Spinal cord (tissue), 10 donors: ENCODE data around the gene CLEC14A. TPM values are rescaled to one million over a fixed set of nuclear protein-coding genes. Genes with fewer than 3 reads are reported as not detected.
A peak's percentile ranks its signal among the peaks of the same experiment; 100 is the strongest.

Source experiments
- DNase-seq, 6 donors: peaks; one replicate each; pipeline versions ENCODE4 v3.0.0 to v3.0.0-alpha.2; 2013 to 2015; ENCODE audit warnings: low spot score in 6 of 6, low read depth in 4 of 6
- H3K27ac ChIP-seq: one replicate; pipeline ENCODE4 v1.5.1; 2013; ENCODE audit warnings: low read depth, low read length, control low read depth
- H3K27me3 ChIP-seq: one replicate; pipeline ENCODE4 v1.6.1; 2013; ENCODE audit warnings: low read length; ENCODE audit not compliant: control insufficient read depth, insufficient read depth
- H3K36me3 ChIP-seq: one replicate; pipeline ENCODE4 v1.6.1; 2013; ENCODE audit warnings: low read length; ENCODE audit not compliant: control insufficient read depth, insufficient read depth
- H3K4me1 ChIP-seq: one replicate; pipeline ENCODE4 v1.6.1; 2013; ENCODE audit warnings: low read length; ENCODE audit not compliant: control insufficient read depth, insufficient read depth
- H3K4me3 ChIP-seq: one replicate; pipeline ENCODE4 v1.5.1; 2013; ENCODE audit warnings: low read depth, low read length, control low read depth
- H3K9me3 ChIP-seq: one replicate; pipeline ENCODE4 v1.6.1; 2013; ENCODE audit warnings: low read length; ENCODE audit not compliant: control insufficient read depth, insufficient read depth
- WGBS: methylation state at CpG from one replicate; pipeline ENCODE4 v1.1.5; 2013; ENCODE audit warnings: missing lambda C conversion rate; ENCODE audit not compliant: insufficient coverage; 5-methylcytosine and 5-hydroxymethylcytosine counted together
- long read RNA-seq, 4 donors: transcript quantifications; one replicate each; lab custom pipeline, GENCODE V29; 2026
- polyA plus RNA-seq, 2 donors: library from polyadenylated mRNA; unstranded; fragments of 120-200 nt; gene quantifications; one replicate each; pipeline ENCODE4 v1.2.1, GENCODE V29; 2013; ENCODE audit not compliant: insufficient read length in 2 of 2
- total RNA-seq, 2 donors: library from RNA; depleted of rRNA in 1 of 2; stranded (reverse); fragments of 120-200 nt in 1 of 2; fragments of >200 nt in 1 of 2; gene quantifications; one replicate each; pipeline versions ENCODE4 v1.2.3 to v1.2.4, GENCODE V29; 2013 to 2014
- donor health status: healthy.

CLEC14A gene
- 10 to 100 TPM; 11.1 to 24.2 TPM for total RNA-seq
- 10 to 100 TPM; 12.3 to 12.9 TPM for polyA plus RNA-seq
- long read RNA-seq, donor 1, transcript CLEC14A-201 (1 exons, 2,267 nt), result major isoform, 39 of 39 reads
- long read RNA-seq, donor 1, partial matches to known transcripts, result 0 of 39 reads
- long read RNA-seq, donor 1, other reads (novel, unspliced or antisense), result 0 of 39 reads
- long read RNA-seq, donor 2, transcript CLEC14A-201 (1 exons, 2,267 nt), result major isoform, 10 of 10 reads
- long read RNA-seq, donor 2, partial matches to known transcripts, result 0 of 10 reads
- long read RNA-seq, donor 2, other reads (novel, unspliced or antisense), result 0 of 10 reads
- long read RNA-seq, donor 3, transcript CLEC14A-201 (1 exons, 2,267 nt), result major isoform, 28 of 28 reads
- long read RNA-seq, donor 3, partial matches to known transcripts, result 0 of 28 reads
- long read RNA-seq, donor 3, other reads (novel, unspliced or antisense), result 0 of 28 reads
- long read RNA-seq, donor 4, transcript CLEC14A-201 (1 exons, 2,267 nt), result major isoform, 269 of 269 reads
- long read RNA-seq, donor 4, partial matches to known transcripts, result 0 of 269 reads
- long read RNA-seq, donor 4, other reads (novel, unspliced or antisense), result 0 of 269 reads

- WGBS, result 11% methylated on average over 68 of the region's 68 CpGs
- Histone ChIP-seq H3K36me3 (no peaks in the 10 kb centered on the region), H3K4me1 (peaks cover 15% of the 10 kb centered on the region), H3K27me3 (peaks cover 18% of the 10 kb centered on the region), H3K4me3 (peak within 1 kb of the TSS; percentile 47), H3K9me3 (no peaks in the 10 kb centered on the region), H3K27ac (peak within 1 kb of the TSS; percentile 73)
- peak in 2 of 6 donors; percentile 51 to 54 for DNase-seq
Observed at GRCh38 chr14:38255673-38256532, at the start of gene CLEC14A. Gene CLEC14A (minus strand): TSS chr14:38256093. CDS start chr14:38256022, 71 bp downstream.

GRCh38 chr14:38302966-38303365, 47.1 kb upstream of the CLEC14A start:
- no peak overlapping the region for H3K4me3 ChIP-seq
- no CpG with 5 or more reads among the region's 1 CpG for WGBS
- no peaks in the 10 kb centered on the region for H3K27me3 ChIP-seq
- H3K4me1 ChIP-seq, result no peaks in the 10 kb centered on the region
- peaks cover 2% of the 10 kb centered on the region for H3K9me3 ChIP-seq
- no peak overlapping the region for H3K27ac ChIP-seq
- H3K36me3 ChIP-seq, result no peaks in the 10 kb centered on the region
- no peak for DNase-seq

- Histone ChIP-seq H3K27ac (no peak overlapping the region), H3K4me1 (no peaks in the 10 kb centered on the region), H3K4me3 (no peak overlapping the region), H3K9me3 (peaks cover 2% of the 10 kb centered on the region), H3K27me3 (no peaks in the 10 kb centered on the region), H3K36me3 (no peaks in the 10 kb centered on the region)
- 100% methylated on average over 2 of the region's 2 CpGs for WGBS
- no peak for DNase-seq
Observed at GRCh38 chr14:38302034-38302433, 46.1 kb upstream of the CLEC14A start.

- H3K9me3 ChIP-seq, result no peaks in the 10 kb centered on the region
- no peak overlapping the region for H3K27ac ChIP-seq
- H3K4me1 ChIP-seq, result no peaks in the 10 kb centered on the region
- peak in 2 of 6 donors; percentile 29 to 53 for DNase-seq
- H3K4me3 ChIP-seq, result no peak overlapping the region
- no peaks in the 10 kb centered on the region for H3K27me3 ChIP-seq
- whole genome bisulfite sequencing, result no CpG with 5 or more reads among the region's 1 CpG
- H3K36me3 ChIP-seq, result no peaks in the 10 kb centered on the region
Observed at GRCh38 chr14:38297681-38298080, 41.8 kb upstream of the CLEC14A start.

GRCh38 chr14:38291681-38292467, 36.0 kb upstream of the CLEC14A start:
- Histone ChIP-seq H3K27me3 (no peaks in the 10 kb centered on the region), H3K4me1 (no peaks in the 10 kb centered on the region), H3K4me3 (no peak overlapping the region), H3K36me3 (no peaks in the 10 kb centered on the region), H3K27ac (no peak overlapping the region), H3K9me3 (no peaks in the 10 kb centered on the region)
- DNase-seq, result peak in 1 of 6 donors; percentile 39

GRCh38 chr14:38290601-38291188, 34.8 kb upstream of the CLEC14A start:
- Histone ChIP-seq H3K27me3 (no peaks in the 10 kb centered on the region), H3K4me1 (no peaks in the 10 kb centered on the region), H3K9me3 (no peaks in the 10 kb centered on the region), H3K4me3 (no peak overlapping the region), H3K36me3 (no peaks in the 10 kb centered on the region), H3K27ac (no peak overlapping the region)
- peak in 1 of 6 donors; percentile 7 for DNase-seq
- WGBS, result no CpG with 5 or more reads among the region's 5 CpGs

- H3K9me3 ChIP-seq, result no peaks in the 10 kb centered on the region
- H3K27ac ChIP-seq, result no peak overlapping the region
- H3K4me1 ChIP-seq, result no peaks in the 10 kb centered on the region
- no peaks in the 10 kb centered on the region for H3K36me3 ChIP-seq
- H3K4me3 ChIP-seq, result no peak overlapping the region
- no peak for DNase-seq
- H3K27me3 ChIP-seq, result no peaks in the 10 kb centered on the region
Observed at GRCh38 chr14:38286452-38286851, 30.6 kb upstream of the CLEC14A start.

GRCh38 chr14:38285962-38286361, 30.1 kb upstream of the CLEC14A start:
- H3K4me1 ChIP-seq, result no peaks in the 10 kb centered on the region
- no peaks in the 10 kb centered on the region for H3K9me3 ChIP-seq
- DNase-seq, result no peak
- H3K36me3 ChIP-seq, result no peaks in the 10 kb centered on the region
- H3K27me3 ChIP-seq, result no peaks in the 10 kb centered on the region
- H3K4me3 ChIP-seq, result no peak overlapping the region
- no peak overlapping the region for H3K27ac ChIP-seq
- no CpG with 5 or more reads among the region's 2 CpGs for WGBS

GRCh38 chr14:38282936-38283335, 27.0 kb upstream of the CLEC14A start:
- Histone ChIP-seq H3K4me3 (no peak overlapping the region), H3K36me3 (no peaks in the 10 kb centered on the region), H3K9me3 (no peaks in the 10 kb centered on the region), H3K27ac (no peak overlapping the region), H3K4me1 (no peaks in the 10 kb centered on the region), H3K27me3 (no peaks in the 10 kb centered on the region)
- no peak for DNase-seq
